GM21723 (cell line): ENCODE results near the gene LEMD1.
"Not testable (repeated sequence)": the region's sequence is repeated elsewhere in the genome, so short reads cannot be mapped to it uniquely, and the experiment has no call there.

Experiments used
- ATAC-seq: cut with Tn5 transposase; IDR thresholded peaks from one replicate; pipeline ENCODE4 v1.9.1; 2021; ENCODE audit warnings: mild to moderate bottlenecking, moderate library complexity; ENCODE audit not compliant: unreplicated experiment

LEMD1 gene

DNA sequence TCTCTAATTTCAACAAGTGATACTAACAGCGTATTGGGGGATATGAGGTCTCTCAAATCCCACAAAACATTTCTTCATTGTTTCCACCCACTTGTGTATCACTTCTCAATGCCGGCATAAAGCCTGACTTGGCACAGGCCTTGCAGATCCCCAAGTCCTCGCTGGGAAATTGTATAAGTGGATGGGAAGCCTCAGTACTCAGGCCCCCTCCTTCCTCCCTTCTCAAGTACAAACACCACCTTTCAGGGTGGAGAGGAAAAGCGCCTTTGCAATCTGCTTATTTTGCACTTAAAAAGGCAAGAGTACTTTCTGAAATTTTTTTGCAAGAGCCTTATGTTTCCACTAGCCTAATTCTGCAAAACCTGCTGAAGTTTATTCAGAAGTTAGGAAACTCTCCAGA is 39.3 kb downstream of the LEMD1 start:
- ATAC-seq: no peak

DNA sequence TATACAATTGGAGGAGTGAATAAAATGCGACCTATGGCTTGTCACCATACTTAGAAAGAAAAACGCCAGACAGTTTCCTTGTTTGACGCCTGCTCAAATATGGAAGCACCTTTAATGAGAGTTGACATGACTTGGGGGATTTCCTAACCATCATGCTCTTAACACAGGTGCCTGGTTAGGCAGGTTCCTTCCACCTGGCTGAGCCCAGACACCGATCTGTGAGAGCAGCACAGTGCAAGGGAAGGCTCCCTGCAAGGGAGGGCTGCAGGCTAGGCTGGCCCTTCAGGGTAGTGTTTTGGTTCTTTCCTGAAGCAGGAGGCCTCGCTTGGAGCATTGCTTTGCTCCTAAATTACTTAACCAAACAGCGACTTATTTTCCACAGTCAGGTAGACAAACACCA is 40.6 kb downstream of the LEMD1 start:
- ATAC-seq: no peak

GRCh38 chr1:205380882-205381281 is 41.0 kb downstream of the LEMD1 start:
- no peak for ATAC-seq

GRCh38 chr1:205379056-205379455 is 42.8 kb downstream of the LEMD1 start:
- no peak for ATAC-seq

- ATAC-seq: no peak
Observed at GRCh38 chr1:205377355-205377754, 44.5 kb downstream of the LEMD1 start.

DNA sequence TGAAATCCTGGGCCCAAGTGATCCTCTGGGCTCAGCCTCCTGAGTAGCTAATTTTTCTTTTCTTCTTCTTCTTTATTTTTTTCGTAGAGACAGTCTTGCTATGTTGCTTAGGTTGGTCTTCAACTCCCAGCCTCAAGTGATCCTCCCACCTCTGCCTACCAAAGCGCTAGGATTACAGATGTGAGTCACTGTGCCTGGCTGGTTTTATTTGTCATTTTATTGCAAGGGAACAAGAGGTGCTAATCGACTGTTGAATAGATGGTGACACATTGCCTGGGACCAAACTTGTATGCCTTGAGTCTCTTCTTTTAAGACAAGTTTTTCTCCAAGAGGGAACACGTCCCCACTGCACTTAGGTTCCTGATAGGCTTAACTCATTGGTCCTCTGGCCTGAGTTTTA is 45.1 kb downstream of the LEMD1 start:
- no peak for ATAC-seq

GRCh38 chr1:205375835-205376545 is 45.9 kb downstream of the LEMD1 start:
- ATAC-seq: no peak

DNA sequence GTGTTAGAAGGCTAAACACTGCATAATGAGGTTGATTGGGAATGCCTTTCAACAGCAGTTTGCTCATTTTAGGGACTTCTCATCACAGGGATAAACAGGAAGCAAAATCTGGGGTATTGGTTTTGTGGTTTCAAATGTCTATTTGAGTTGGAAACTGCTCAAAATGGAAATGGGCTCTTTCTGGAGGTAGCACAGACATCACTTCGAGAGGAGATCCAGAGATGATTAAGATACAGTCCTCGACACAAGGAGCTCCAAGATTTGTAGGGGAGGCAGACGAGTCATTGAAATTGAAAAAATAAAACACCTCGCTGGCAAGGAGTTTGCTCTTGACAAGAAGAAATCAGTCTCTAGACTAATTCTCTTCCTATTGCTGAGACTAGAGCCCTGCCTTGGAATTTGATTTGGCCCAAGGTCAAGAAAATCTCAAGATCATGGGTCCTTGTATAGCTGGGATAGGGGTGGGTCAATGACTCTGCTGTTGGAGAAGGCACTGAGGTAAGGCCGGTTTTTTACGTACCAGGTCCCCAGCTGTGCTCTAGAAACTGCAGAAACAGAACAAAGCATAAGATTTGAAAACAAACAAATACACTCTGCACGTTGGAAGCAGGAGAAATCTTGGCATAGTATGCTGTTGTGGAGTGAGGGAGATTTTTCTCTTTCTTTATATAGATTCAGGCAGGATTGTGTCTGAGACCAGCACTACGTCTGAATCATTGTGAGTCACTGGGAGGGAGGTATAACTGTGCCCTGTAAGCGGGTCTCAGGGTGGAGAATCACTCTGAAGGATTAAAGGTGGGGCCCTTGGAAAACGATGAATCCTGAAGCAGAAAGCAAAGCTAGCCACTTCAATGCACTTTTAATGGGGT is 47.4 kb downstream of the LEMD1 start:
- no peak for ATAC-seq

DNA sequence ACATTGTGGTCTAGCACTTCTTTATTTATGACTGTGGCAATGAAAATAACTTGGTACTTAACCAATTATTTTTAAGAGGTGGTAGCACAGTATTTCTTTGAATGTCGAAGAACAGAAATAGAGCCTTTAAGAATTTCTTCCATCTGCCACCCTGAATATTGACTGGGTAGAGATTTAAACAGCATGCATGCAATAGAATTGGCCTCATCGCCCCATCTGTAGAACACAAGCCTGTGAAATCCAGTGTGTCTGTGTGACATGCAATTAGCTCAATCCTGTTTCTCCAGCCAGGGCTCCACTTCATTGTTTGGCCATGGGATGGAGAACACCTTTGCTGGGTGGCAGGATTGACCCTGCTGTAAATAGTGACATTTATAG is 48.1 kb downstream of the LEMD1 start:
- no peak for ATAC-seq

DNA sequence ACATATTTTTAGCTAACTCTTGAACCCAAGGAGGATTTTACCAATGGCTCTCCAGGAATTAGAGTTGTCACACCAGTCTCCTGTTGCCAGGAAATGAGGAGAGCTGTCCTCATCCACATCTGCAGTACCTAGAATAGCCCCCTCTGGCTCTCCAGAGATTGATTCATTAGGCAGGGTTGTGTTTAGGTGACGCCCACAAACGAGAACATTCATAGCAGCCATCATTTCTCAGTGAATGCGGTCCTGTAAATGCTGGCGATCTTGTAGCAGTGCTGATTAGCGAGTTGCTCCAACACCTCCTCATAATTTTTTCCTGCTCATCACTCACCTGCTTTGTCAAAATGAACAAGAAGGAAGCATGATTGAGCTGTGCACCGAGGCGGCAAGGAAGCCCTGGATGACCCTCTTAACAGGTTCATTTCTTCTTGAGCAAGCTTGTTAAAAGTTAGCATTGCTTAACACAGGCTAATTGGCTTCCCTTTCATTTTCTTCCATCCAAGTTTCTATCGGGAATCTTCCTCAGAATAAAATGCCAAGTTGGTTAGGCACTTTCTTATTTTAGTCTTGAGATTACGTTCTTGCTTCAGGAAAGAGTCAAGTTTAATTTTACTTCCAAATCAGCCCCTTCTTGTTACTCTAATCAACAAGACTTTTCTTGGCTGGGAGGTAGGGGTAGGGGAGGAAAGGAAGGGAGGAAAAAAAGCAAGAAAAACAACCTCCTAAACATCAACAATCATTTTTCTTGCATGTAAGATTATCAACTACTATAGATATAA is 48.6 kb downstream of the LEMD1 start:
- no peak for ATAC-seq

GRCh38 chr1:205371871-205372660 is 49.8 kb downstream of the LEMD1 start:
- ATAC-seq: no peak

DNA sequence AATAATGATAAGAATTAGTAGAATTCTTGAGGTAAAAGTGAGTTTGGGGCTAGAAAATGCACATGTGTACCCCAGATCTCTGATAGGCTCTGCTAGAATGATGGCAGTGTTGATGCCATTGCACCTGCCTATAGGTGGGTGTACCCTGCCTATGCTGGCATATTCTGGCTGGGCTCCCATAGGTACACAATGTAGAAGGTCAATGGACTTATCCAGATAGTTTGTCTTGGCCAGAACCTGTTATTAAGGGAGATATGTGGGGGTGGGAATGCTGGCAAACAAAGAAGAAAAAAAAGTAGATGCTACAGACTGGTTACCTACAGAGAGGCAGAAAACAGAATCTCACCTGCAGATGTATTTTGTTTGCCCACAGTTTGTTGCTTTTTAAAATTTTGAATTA is 51.1 kb downstream of the LEMD1 start:
- no peak for ATAC-seq

- no peak for ATAC-seq
Observed at GRCh38 chr1:205369701-205370123, 52.1 kb downstream of the LEMD1 start.

GRCh38 chr1:205368478-205368877 is 53.4 kb downstream of the LEMD1 start:
- ATAC-seq: no peak

DNA sequence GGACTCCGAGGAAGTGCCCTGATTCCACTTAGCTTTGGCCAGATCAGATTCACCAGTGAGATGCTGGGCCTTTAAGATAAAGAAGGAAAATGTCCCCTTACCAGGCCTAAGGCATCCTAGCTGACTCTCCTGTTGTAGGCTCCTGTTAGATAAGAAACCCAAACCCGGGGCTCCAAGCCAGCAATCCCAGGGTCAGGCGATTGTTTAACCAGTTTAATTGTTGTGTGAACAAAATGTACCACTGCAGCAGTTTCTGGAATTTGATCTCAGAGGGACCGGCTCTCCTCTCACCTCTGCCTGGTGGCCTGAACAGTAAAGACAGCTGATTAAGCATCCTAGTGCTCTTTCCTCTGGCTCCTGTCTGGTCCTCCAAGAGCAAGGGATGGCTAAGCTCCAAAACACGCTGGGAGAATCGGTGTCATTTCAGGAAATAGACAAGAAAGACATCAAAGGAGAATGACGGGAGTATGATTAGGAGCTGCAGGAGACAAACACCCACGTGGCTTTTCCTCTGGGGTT is 55.9 kb downstream of the LEMD1 start:
- ATAC-seq: no peak

DNA sequence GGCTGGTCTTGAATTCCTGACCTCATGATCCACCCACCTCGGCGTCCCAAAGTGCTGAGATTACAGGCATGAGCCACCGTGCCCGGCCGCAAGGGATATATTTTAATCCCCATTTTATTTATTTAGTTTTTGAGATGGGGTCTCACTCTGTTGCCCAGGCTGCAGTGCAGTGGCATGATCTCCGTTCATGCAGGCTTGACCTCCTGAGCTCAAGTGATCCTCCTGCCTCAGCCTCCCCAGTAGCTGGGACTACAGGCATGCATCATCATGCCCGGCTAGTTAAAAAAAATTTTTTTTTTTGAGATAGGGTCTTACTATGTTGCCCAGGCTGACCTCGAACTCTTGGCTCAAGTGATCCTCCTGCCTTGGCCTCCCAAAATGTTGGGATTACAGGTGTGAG is 56.8 kb downstream of the LEMD1 start:
- not testable (repeated sequence) for ATAC-seq

DNA sequence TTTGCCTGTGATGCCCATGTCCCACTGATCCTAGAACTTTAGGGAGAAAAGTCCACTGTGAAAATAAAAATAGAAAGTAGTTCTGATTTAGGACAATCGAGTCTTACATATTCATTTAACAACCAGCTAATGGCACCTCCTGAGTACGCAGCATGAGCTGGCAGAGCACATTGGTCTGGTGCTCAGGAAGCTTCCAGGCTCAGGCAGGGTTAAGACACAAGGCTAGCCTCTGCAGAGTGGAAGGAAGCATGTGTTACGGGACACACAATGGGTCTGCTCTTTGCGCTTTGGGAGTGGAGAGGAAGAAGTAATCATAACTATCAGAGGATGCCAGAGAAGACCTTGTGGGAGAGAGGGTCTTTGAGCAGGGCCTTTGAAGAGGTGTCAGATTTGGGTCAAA is 61.0 kb downstream of the LEMD1 start:
- ATAC-seq: no peak

GRCh38 chr1:205359771-205360565 is 61.9 kb downstream of the LEMD1 start:
- ATAC-seq: no peak

DNA sequence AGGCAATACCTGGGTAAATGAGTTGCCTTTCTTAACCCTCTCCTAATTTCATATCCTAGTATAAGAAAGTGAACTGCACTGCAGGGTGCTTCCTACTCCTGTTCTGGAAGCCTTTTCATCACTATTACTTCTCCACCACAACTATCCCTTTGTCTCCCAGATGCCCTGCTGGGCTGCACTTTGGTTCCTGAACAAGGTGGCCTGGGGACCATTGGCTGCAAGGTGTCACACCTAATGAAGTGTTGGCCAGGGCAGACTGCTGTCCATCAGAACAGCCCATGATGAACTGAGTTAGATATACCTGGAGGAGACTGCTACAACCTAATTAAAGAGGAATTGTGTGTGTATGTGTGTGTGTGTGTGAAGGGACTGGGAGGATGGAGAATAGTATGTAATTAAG is 63.3 kb downstream of the LEMD1 start:
- no peak for ATAC-seq

DNA sequence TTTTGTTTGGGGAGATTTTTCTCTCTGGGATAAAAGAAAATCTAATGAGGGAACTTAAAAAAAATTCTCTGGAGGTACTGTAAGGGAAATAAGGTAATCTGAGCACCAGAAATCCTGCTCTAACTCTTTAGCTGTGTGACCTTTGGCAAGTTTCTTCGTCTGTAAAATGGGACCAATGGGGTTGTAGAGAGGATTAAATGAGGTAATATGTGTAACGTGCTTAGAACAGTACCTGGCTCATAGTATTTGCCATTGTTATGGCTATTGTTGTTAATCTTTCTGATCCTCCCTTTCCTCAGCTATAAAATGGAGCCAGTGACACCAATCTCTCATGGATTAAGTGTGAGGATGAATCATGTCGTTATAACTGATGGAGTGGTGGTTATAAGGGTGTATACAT is 64.3 kb downstream of the LEMD1 start:
- ATAC-seq: no peak
